HepG2 (cell line): ENCODE data around the gene TMCC2. TPM values are rescaled to one million over a fixed set of nuclear protein-coding genes. Genes with fewer than 3 reads are reported as not detected.

ENCODE experiments used
- ATM ChIP-seq: fragments of 450-650 bp; IDR thresholded peaks from 2 replicates; pipeline ENCODE4 v1.7.1; 2017; ENCODE audit warnings: mild to moderate bottlenecking, borderline replicate concordance
- BCL6 ChIP-seq: IDR thresholded peaks from 2 replicates; pipeline ENCODE4 v1.6.1; 2016; ENCODE audit warnings: missing genetic modification reagents, missing compliant biosample characterization
- CSRNP1 ChIP-seq: sonication (generic); formaldehyde crosslinking; IDR thresholded peaks from 2 replicates; pipeline ENCODE4 v1.8.1; 2023; ENCODE audit warnings: mild to moderate bottlenecking, missing genetic modification reagents
- GPBP1L1 ChIP-seq: sonication (generic); formaldehyde crosslinking; IDR thresholded peaks from 2 replicates; pipeline ENCODE4 v1.5.0; 2020; ENCODE audit warnings: mild to moderate bottlenecking, missing genetic modification reagents
- MED1 ChIP-seq: sonication (generic); formaldehyde crosslinking; IDR thresholded peaks from 2 replicates; pipeline ENCODE4 v1.4.0; 2020; ENCODE audit warnings: missing genetic modification reagents
- NR2C2 ChIP-seq: sonication (generic); formaldehyde crosslinking; IDR thresholded peaks from 2 replicates; pipeline ENCODE4 v1.4.0; 2020; ENCODE audit warnings: missing genetic modification reagents, mild to moderate bottlenecking, moderate library complexity, borderline replicate concordance
- RBFOX2 ChIP-seq: fragments of 200-400 bp; formaldehyde crosslinking; IDR thresholded peaks from 2 replicates; pipeline ENCODE4 v1.6.1; 2017; ENCODE audit warnings: low read depth, mild to moderate bottlenecking, low read length
- REPIN1 ChIP-seq: sonication (generic); formaldehyde crosslinking; IDR thresholded peaks from 2 replicates; pipeline ENCODE4 v1.8.0; 2022; ENCODE audit warnings: missing genetic modification reagents, low read depth, mild to moderate bottlenecking, borderline replicate concordance
- SNAPC4 ChIP-seq: sonication (generic); formaldehyde crosslinking; IDR thresholded peaks from 2 replicates; pipeline ENCODE4 v1.4.0; 2020; ENCODE audit warnings: mild to moderate bottlenecking, missing genetic modification reagents
- SOX5 ChIP-seq: IDR thresholded peaks from 2 replicates; pipeline ENCODE4 v1.6.1; 2016; ENCODE audit warnings: borderline replicate concordance
- TEF ChIP-seq: sonication (generic); formaldehyde crosslinking; IDR thresholded peaks from 2 replicates; pipeline ENCODE4 v1.5.0; 2020; ENCODE audit warnings: missing genetic modification reagents
- ZBTB2 ChIP-seq: sonication (generic); formaldehyde crosslinking; IDR thresholded peaks from 2 replicates; pipeline ENCODE4 v1.8.0; 2022; ENCODE audit warnings: low read depth, missing genetic modification reagents
- ZBTB46 ChIP-seq: sonication (generic); formaldehyde crosslinking; IDR thresholded peaks from 2 replicates; pipeline ENCODE4 v1.4.0; 2020; ENCODE audit warnings: mild to moderate bottlenecking, missing genetic modification reagents, borderline replicate concordance
- ZNF501 ChIP-seq: sonication (generic); formaldehyde crosslinking; IDR thresholded peaks from 2 replicates; pipeline ENCODE4 v1.5.1; 2020; ENCODE audit warnings: mild to moderate bottlenecking, moderate library complexity, missing genetic modification reagents
- ZNF784 ChIP-seq: sonication (generic); formaldehyde crosslinking; IDR thresholded peaks from 2 replicates; pipeline ENCODE4 v1.5.1; 2020; ENCODE audit warnings: missing genetic modification reagents, mild to moderate bottlenecking, borderline replicate concordance
- polyA plus RNA-seq, 8 experiments: library from polyadenylated mRNA; depleted of rRNA in 3 of 8; stranded (reverse) in 7 of 8; unstranded in 1 of 8; fragments of >200 nt; fragmentation: Illumina TruSeq in 4 of 8; extraction: Trizol in 4 of 8; gene quantifications; 2 replicates each; pipeline versions ENCODE4 v1.2.1 to v1.2.3, GENCODE V29; 2011 to 2016; ENCODE audit warnings: low read depth in 4 of 8, missing spikeins in 1 of 8, mixed read lengths in 1 of 8; ENCODE audit not compliant: insufficient read depth in 1 of 8
- total RNA-seq, 5 experiments: library from RNA; depleted of rRNA; stranded (reverse); fragments of >200 nt; fragmentation: Illumina TruSeq; extraction: Trizol; gene quantifications; 2 replicates each; pipeline ENCODE4 v1.2.3, GENCODE V29; 2016; ENCODE audit warnings: low read depth in 1 of 5

Gene TMCC2
- total and polyA plus RNA-seq, 2 of the 13 experiments (the other 11 are each of a cell fraction or from before 2014, with no cell fraction given): 0.12 to 0.24 TPM

GRCh38 chr1:205294175-205294917 lies 66.6 kb downstream of the TMCC2 start (continued):
- TF ChIP-seq ZBTB2 (CRISPR knock-in tag): no peak
- TF ChIP-seq NR2C2: peak; percentile 92
- TF ChIP-seq SNAPC4: no peak
- TF ChIP-seq ZNF784: no peak
- no peak for TF ChIP-seq CSRNP1
- TF ChIP-seq MED1: peak; percentile 46
- TF ChIP-seq ATM: no peak
- TF ChIP-seq RBFOX2: no peak
- TF ChIP-seq BCL6 (CRISPR knock-in tag): peak; percentile 96
- TF ChIP-seq ZNF501 (CRISPR knock-in tag): no peak; the same call in 1 of the 2 replicates
- TF ChIP-seq GPBP1L1 (CRISPR knock-in tag): no peak
- no peak for TF ChIP-seq REPIN1 (CRISPR knock-in tag)
- TF ChIP-seq ZBTB46 (CRISPR knock-in tag): 0 out of 2 replicates have a peak, but pooled peaks have one; percentile 43
- no peak for TF ChIP-seq TEF (CRISPR knock-in tag)
- TF ChIP-seq SOX5 (CRISPR knock-in tag): no peak; the same call in 1 of the 2 replicates
